ENCODE data around the gene GPR180.

GRCh38 chr13:94567581-94567980 lies 34.1 kb upstream of the GPR180 start:
- TF ChIP-seq CTCF (IDR thresholded peaks at IDR 0.05) (no peak), POLR2A (IDR thresholded peaks at IDR 0.05) (no peak)

Measured in uterus (tissue), 2 donors.